ENCODE results near the gene MYH6. TPM values are rescaled to one million over a fixed set of nuclear protein-coding genes. Genes with fewer than 3 reads are reported as not detected.

Gene MYH6
- total and polyA plus RNA-seq, 4 donors: 0.05 to 0.17 (median 0.06) TPM; not detected in 1

GRCh38 chr14:23433457-23433856 is 25.4 kb upstream of the MYH6 start:
- Histone ChIP-seq H3K27me3 (ENCODE audit: control insufficient read depth in 4 of 4, insufficient read depth in 4 of 4, low read length in 3 of 4) (no peaks in the 10 kb centered on the region), H3K4me1 (ENCODE audit: control insufficient read depth in 4 of 4, insufficient read depth in 4 of 4, low read length in 3 of 4) (no peaks in the 10 kb centered on the region), H3K4me3 (ENCODE audit: low read depth in 1 of 3, low read length in 3 of 3) (no peak overlapping the region), H3K9me3 (ENCODE audit: control insufficient read depth in 4 of 4, low read length in 3 of 4) (no peaks in the 10 kb centered on the region), H3K36me3 (ENCODE audit: control insufficient read depth in 4 of 4, insufficient read depth in 3 of 4, low read depth in 1 of 4, low read length in 3 of 4) (no peaks in the 10 kb centered on the region), H3K27ac (ENCODE audit: low read depth in 1 of 2, low read length in 2 of 2) (no peak overlapping the region), H3K9ac (ENCODE audit: low read depth in 1 of 2, low read length in 2 of 2) (no peak overlapping the region)
- no peak for TF ChIP-seq MAX (IDR thresholded peaks at IDR 0.05)
- TF ChIP-seq ZBTB33 (IDR thresholded peaks at IDR 0.05): no peak
- TF ChIP-seq JUND (IDR thresholded peaks at IDR 0.05): no peak
- no peak for TF ChIP-seq ATF3 (IDR thresholded peaks at IDR 0.05)
- TF ChIP-seq GABPA (IDR thresholded peaks at IDR 0.05 in 1 of 2, conservative IDR thresholded peaks at IDR 0.05 in 1 of 2): no peak
- 74% methylated on average over 10 of the region's 10 CpGs for WGBS
- DNase-seq (ENCODE audit: low spot score): no peak

GRCh38 chr14:23432946-23433345 is 24.9 kb upstream of the MYH6 start:
- no peak overlapping the region for H3K9ac ChIP-seq (ENCODE audit: low read depth in 1 of 2, low read length in 2 of 2)
- H3K36me3 ChIP-seq (ENCODE audit: control insufficient read depth in 4 of 4, insufficient read depth in 3 of 4, low read depth in 1 of 4, low read length in 3 of 4): no peaks in the 10 kb centered on the region
- no peak for DNase-seq (ENCODE audit: low spot score)

GRCh38 chr14:23432102-23432925 is 24.2 kb upstream of the MYH6 start:
- H3K27me3 ChIP-seq (ENCODE audit: control insufficient read depth in 4 of 4, insufficient read depth in 4 of 4, low read length in 3 of 4): no peaks in the 10 kb centered on the region
- H3K4me3 ChIP-seq (ENCODE audit: low read depth in 1 of 3, low read length in 3 of 3): no peak overlapping the region
- H3K4me1 ChIP-seq (ENCODE audit: control insufficient read depth in 4 of 4, insufficient read depth in 4 of 4, low read length in 3 of 4): no peaks in the 10 kb centered on the region
- no peak overlapping the region for H3K9ac ChIP-seq (ENCODE audit: low read depth in 1 of 2, low read length in 2 of 2)
- TF ChIP-seq EGR1 (IDR thresholded peaks at IDR 0.05; ENCODE audit: low read depth in 2 of 2): no peak
- 71% methylated on average over 17 of the region's 17 CpGs for WGBS
- DNase-seq (ENCODE audit: low spot score): no peak
- H3K27ac ChIP-seq (ENCODE audit: low read depth in 1 of 2, low read length in 2 of 2): no peak overlapping the region
- H3K9me3 ChIP-seq (ENCODE audit: control insufficient read depth in 4 of 4, low read length in 3 of 4): no peaks in the 10 kb centered on the region
- no peaks in the 10 kb centered on the region for H3K36me3 ChIP-seq (ENCODE audit: control insufficient read depth in 4 of 4, insufficient read depth in 3 of 4, low read depth in 1 of 4, low read length in 3 of 4)

More at GRCh38 chr14:23432946-23433345, 24.9 kb upstream of the MYH6 start:
- no peaks in the 10 kb centered on the region for H3K27me3 ChIP-seq (ENCODE audit: control insufficient read depth in 4 of 4, insufficient read depth in 4 of 4, low read length in 3 of 4)
- no peak overlapping the region for H3K4me3 ChIP-seq (ENCODE audit: low read depth in 1 of 3, low read length in 3 of 3)
- 79% methylated on average over 10 of the region's 10 CpGs for whole genome bisulfite sequencing
- no peaks in the 10 kb centered on the region for H3K4me1 ChIP-seq (ENCODE audit: control insufficient read depth in 4 of 4, insufficient read depth in 4 of 4, low read length in 3 of 4)
- no peak for TF ChIP-seq ZBTB33 (IDR thresholded peaks at IDR 0.05)
- TF ChIP-seq GABPA (IDR thresholded peaks at IDR 0.05 in 1 of 2, conservative IDR thresholded peaks at IDR 0.05 in 1 of 2): no peak
- TF ChIP-seq TAF1 (conservative IDR thresholded peaks at IDR 0.05): no peak
- no peaks in the 10 kb centered on the region for H3K9me3 ChIP-seq (ENCODE audit: control insufficient read depth in 4 of 4, low read length in 3 of 4)
- H3K27ac ChIP-seq (ENCODE audit: low read depth in 1 of 2, low read length in 2 of 2): no peak overlapping the region

Measured in liver (tissue), 9 donors.